HEK293T (cell line): ENCODE measurements around the gene GAL3ST2.
"Not testable (repeated sequence)": the region's sequence is repeated elsewhere in the genome, so short reads cannot be mapped to it uniquely, and the experiment has no call there.

Source experiments
- CTCF ChIA-PET: fragments of 350-600 bp; formaldehyde crosslinking; extraction: SDS; loops from one replicate; lab custom pipeline; 2021; ENCODE audit warnings: antibody characterized with exemption, inconsistent platforms; lab: Yijun Ruan, JAX
- POLR2A ChIA-PET: fragments of 350-600 bp; formaldehyde crosslinking; extraction: SDS; loops from one replicate; lab custom pipeline; 2020; ENCODE audit warnings: antibody characterized with exemption, inconsistent platforms; lab: Yijun Ruan, JAX
- DNase-seq: peaks from one replicate; pipeline ENCODE4 v3.0.0; 2012; ENCODE audit warnings: mixed read lengths; ENCODE audit errors: extremely low spot score
- ARNT ChIP-seq: fragments of 450-650 bp; IDR thresholded peaks from 2 replicates; pipeline ENCODE4 v1.6.1; 2017; ENCODE audit warnings: mild to moderate bottlenecking
- BHLHE40 ChIP-seq: fragments of 450-650 bp; IDR thresholded peaks from 2 replicates; pipeline ENCODE4 v1.6.1; 2016; ENCODE audit warnings: mild to moderate bottlenecking, moderate library complexity, borderline replicate concordance
- CTBP1 ChIP-seq: fragments of 450-650 bp; IDR thresholded peaks from 2 replicates; pipeline ENCODE4 v1.6.1; 2016; ENCODE audit warnings: borderline replicate concordance
- ELF4 ChIP-seq: fragments of 450-650 bp; IDR thresholded peaks from 2 replicates; pipeline ENCODE4 v1.6.1; 2017; ENCODE audit warnings: antibody characterized with exemption
- FOXA1 ChIP-seq: fragments of 450-650 bp; IDR thresholded peaks from 2 replicates; pipeline ENCODE4 v1.6.1; 2016; ENCODE audit warnings: mild to moderate bottlenecking
- FOXK2 ChIP-seq: fragments of 450-650 bp; IDR thresholded peaks from 2 replicates; pipeline ENCODE4 v1.6.1; 2016; ENCODE audit warnings: mild to moderate bottlenecking
- FOXM1 ChIP-seq: fragments of 450-650 bp; IDR thresholded peaks from 2 replicates; pipeline ENCODE4 v1.6.1; 2017; ENCODE audit warnings: mild to moderate bottlenecking, borderline replicate concordance
- HDGF ChIP-seq: fragments of 450-650 bp; IDR thresholded peaks from 2 replicates; pipeline ENCODE4 v1.6.1; 2017; ENCODE audit warnings: antibody characterized with exemption, borderline replicate concordance
- L3MBTL2 ChIP-seq: fragments of 450-650 bp; conservative IDR thresholded peaks from 2 replicates; pipeline ENCODE4 v1.6.1; 2016; ENCODE audit warnings: mild to moderate bottlenecking
- LEF1 ChIP-seq: fragments of 450-650 bp; IDR thresholded peaks from 2 replicates; pipeline ENCODE4 v1.6.1; 2017; ENCODE audit warnings: mild to moderate bottlenecking, borderline replicate concordance
- NFRKB ChIP-seq: fragments of 450-650 bp; IDR thresholded peaks from 2 replicates; pipeline ENCODE4 v1.6.1; 2016; ENCODE audit warnings: mild to moderate bottlenecking, moderate library complexity
- PKNOX1 ChIP-seq: fragments of 450-650 bp; IDR thresholded peaks from 2 replicates; pipeline ENCODE4 v1.6.1; 2016
- SP1 ChIP-seq: fragments of 450-650 bp; IDR thresholded peaks from 2 replicates; pipeline ENCODE4 v1.6.1; 2017
- SUZ12 ChIP-seq: fragments of 450-650 bp; IDR thresholded peaks from 2 replicates; pipeline ENCODE4 v1.6.1; 2016; ENCODE audit warnings: mild to moderate bottlenecking
- TARDBP ChIP-seq: fragments of 450-650 bp; IDR thresholded peaks from 2 replicates; pipeline ENCODE4 v1.6.1; 2016
- ZNF384 ChIP-seq: fragments of 450-650 bp; IDR thresholded peaks from 2 replicates; pipeline ENCODE4 v1.6.1; 2016

Gene GAL3ST2

GRCh38 chr2:241821460-241822263 is 45.0 kb downstream of the GAL3ST2 start:
- ChIA-PET CTCF (interaction anchor here (1.0 kb wide), 1 partner anchor 57 kb away, joined by 3 read pairs; no protein-coding TSS in a partner anchor), POLR2A (no interaction called here)
- TF ChIP-seq SUZ12 (no peak), BHLHE40 (no peak), FOXM1 (no peak), HDGF (no peak), TARDBP (no peak), CTBP1 (no peak), ZNF384 (no peak), ARNT (no peak), LEF1 (no peak), ELF4 (no peak), FOXK2 (no peak), PKNOX1 (no peak), FOXA1 (no peak), L3MBTL2 (no peak), NFRKB (no peak), SP1 (no peak)
- DNase-seq = no peak

- POLR2A ChIA-PET = no interaction called here
- no peak for DNase-seq
- TF ChIP-seq HDGF (no peak), ARNT (no peak), SP1 (no peak), L3MBTL2 (no peak), FOXK2 (no peak), ELF4 (no peak)
- CTCF ChIA-PET = interaction anchor here (1.0 kb wide), 1 partner anchor 57 kb away, joined by 3 read pairs; no protein-coding TSS in a partner anchor
Observed at GRCh38 chr2:241822264-241822623, 45.6 kb downstream of the GAL3ST2 start.

DNA sequence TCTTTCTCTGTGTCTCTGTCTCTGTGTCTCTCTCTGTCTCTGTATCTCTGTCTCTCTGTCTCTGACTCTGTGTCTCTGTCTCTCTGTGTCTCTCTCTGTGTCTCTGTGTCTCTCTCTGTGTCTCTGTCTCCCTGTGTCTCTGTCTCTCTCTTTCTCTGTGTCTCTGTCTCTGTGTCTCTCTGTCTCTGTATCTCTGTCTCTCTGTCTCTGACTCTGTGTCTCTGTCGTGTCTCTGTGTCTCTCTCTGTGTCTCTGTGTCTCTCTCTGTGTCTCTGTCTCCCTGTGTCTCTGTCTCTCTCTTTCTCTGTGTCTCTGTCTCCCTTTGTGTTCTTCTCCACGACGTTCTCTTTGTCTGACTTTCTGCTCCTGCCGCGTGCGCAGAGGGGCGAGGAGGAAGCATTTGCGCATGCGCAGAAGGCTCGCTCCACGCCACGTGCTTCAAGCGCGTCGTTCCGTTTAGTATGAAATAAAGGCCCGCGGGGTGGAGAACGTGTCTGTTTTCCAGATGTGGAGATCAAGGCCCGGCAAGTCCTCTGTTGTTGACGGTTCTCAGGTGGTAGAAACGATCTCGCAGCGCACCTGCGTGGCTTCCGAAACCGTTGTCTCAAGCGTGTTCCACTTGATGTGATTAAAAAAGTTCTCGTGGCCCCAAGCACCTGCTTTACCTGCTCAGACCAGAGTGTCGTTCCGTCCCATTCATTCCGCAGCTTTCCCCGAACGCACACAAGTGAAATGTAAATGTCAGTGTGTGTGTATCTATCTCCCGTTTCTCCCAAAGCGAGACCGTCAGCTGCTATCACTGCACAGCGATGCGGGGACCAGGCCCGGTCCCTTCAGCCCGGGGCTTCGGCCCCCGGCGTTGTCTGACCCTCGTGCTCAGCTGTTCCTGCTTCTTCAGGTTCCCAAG is 47.2 kb downstream of the GAL3ST2 start:
- CTCF ChIA-PET, POLR2A ChIA-PET, DNase-seq: not testable (repeated sequence)

DNA sequence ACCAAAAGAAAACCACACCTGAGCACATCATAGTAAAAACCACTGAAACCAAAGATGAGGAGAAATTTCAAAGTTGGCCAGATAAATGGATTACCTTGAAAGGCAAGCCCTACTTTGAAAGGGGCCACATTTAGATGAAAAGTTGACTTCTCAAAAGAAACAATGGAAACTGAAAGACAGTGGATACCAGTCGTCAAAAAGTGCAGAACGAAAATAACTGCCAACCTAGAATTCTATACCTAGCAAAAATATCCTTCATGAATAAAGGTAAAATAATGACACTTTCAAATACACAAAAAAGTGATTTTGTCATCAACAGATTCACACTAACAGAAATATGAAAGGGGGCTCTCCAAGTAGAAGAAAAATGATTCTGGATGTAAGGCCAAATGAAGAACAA is 50.8 kb downstream of the GAL3ST2 start:
- no peak for TF ChIP-seq NFRKB
- no peak for TF ChIP-seq FOXA1
- TF ChIP-seq ELF4 = no peak
- no peak for TF ChIP-seq FOXM1
- TF ChIP-seq SUZ12 = no peak
- TF ChIP-seq BHLHE40 = no peak
- TF ChIP-seq L3MBTL2 = no peak
- TF ChIP-seq HDGF = no peak
- TF ChIP-seq TARDBP = no peak
- no peak for TF ChIP-seq SP1
- no peak for TF ChIP-seq ZNF384
- no peak for TF ChIP-seq LEF1
- TF ChIP-seq FOXK2 = no peak
- TF ChIP-seq PKNOX1 = no peak
- CTCF ChIA-PET = no interaction called here
- POLR2A ChIA-PET = no interaction called here
- DNase-seq = no peak

GRCh38 chr2:241833101-241833663 is 56.6 kb downstream of the GAL3ST2 start:
- TF ChIP-seq ARNT (no peak), BHLHE40 (no peak)
- ChIA-PET CTCF (no interaction called here), POLR2A (no interaction called here)
- no peak for DNase-seq

DNA sequence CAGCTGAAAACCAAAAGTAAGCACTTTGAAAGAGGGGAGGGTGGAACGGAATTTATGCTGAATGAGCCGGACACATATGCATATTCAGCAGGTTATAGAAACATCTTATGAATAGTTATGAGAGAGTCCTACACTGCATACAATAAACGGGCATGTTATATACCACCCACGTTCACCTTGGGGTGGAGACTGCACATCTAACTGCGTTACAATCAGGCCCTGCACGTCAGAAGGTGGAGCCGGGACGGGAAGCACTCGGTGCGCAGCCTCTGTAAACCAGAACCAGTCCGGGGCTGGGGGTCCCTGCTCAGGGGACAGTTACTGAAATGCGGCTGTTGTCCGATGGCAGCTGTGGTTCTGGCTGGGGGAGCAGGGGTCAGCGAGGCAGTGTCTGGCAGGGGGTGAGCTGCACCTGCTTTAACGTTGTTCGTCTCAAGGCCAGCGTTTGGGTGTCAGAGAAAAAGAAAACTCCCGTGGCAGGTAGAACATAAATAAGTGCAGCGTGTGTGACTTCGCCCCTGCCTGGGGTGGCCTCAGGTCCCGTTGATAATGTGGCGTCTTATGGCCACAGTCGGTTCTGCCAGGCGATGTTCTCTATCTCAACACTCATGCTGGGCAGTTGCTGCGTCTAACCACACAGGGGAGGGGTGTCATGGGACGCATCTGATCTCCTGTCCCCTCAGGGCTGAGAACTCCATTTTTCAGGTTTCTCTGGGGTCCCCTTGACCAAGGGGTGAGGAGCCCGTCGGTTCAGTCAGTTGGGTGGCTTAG is 57.3 kb downstream of the GAL3ST2 start:
- POLR2A ChIA-PET, CTCF ChIA-PET: not testable (repeated sequence)

More for the DNA sequence above, 57.3 kb downstream of the GAL3ST2 start:
- DNase-seq = not testable (repeated sequence)
